ENCODE measurements around the gene IGSF21.

The IGSF21 gene

DNA sequence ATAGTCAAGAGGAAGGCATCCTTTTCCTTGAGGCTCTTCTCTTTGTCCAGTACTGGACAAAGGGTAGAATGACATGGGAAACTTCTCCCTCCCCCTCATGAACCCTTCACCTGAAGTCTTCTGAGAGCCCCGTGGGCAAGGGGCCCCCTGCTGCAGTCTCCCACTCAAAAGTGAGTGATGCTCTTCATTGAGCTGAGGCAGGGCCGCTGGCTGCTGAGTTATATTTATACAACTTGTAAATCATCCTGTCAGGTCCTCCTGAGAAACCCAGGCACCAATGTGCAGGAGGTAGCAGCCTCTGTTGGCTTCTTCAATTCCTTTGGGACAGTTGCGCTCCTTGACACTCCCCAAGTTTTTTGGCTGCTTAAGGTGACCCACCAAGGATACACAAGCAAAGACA is 150.2 kb downstream of the IGSF21 start:
- no peak for DNase-seq (ENCODE audit: low read depth, low spot score)

- DNase-seq (ENCODE audit: low read depth, low spot score), result no peak
These were observed 154.3 kb downstream of the IGSF21 start for GRCh38 chr1:18261891-18262290.

DNA sequence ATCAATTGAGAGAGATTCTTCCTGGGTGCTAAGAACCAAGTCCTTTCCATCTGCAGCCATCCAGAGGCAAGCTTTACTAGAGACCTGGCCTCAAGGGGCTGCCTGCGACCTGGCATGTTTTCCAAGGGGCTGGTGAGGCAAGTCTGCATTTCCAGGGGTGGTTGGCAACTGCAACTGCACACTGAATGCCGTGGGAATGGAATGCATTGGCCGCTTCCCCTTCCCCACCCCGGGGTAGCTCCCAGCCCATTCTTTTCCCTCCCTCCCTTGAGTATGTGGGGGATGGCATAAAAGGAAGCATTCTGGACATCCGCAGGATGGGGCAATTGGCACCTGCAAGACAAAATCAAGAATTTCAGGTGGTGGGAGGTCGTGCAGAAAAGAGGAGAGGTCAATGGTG is 155.1 kb downstream of the IGSF21 start:
- DNase-seq (ENCODE audit: low read depth, low spot score), result no peak

- no peak for DNase-seq (ENCODE audit: low read depth, low spot score)
These were observed 156.0 kb downstream of the IGSF21 start for GRCh38 chr1:18263547-18264120.

DNA sequence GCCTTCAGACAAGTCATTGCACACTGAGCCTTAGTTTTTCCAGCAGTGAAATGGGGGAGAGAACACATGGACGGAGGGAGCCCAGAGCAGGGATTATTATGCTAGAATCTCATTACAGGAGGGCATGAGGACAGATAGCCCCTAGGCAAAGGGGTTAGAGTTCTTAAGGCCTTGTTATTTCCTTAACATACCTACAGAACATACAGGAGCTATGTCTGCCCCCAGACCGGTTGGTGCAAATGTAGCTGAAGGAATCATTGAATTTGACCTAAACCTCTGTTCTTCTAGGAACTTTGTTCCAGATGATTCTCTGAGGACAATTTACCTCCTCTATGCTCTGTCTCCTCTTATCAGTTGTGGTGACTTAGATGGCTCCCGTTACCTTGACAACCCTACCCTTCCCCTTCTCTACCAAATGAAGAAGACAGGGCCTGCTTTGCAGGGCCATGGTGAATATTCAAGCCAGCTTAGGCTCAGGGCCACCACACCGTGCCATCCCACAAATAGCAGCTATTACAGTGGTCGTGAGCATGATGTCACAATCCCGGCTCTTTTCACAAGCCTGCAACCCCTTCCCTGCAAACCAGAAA is 156.9 kb downstream of the IGSF21 start:
- no peak for DNase-seq (ENCODE audit: low read depth, low spot score)

GRCh38 chr1:18265641-18266040 is 158.0 kb downstream of the IGSF21 start:
- no peak for DNase-seq (ENCODE audit: low read depth, low spot score)

GRCh38 chr1:18266391-18266790 is 158.8 kb downstream of the IGSF21 start:
- DNase-seq (ENCODE audit: low read depth, low spot score), result no peak

DNA sequence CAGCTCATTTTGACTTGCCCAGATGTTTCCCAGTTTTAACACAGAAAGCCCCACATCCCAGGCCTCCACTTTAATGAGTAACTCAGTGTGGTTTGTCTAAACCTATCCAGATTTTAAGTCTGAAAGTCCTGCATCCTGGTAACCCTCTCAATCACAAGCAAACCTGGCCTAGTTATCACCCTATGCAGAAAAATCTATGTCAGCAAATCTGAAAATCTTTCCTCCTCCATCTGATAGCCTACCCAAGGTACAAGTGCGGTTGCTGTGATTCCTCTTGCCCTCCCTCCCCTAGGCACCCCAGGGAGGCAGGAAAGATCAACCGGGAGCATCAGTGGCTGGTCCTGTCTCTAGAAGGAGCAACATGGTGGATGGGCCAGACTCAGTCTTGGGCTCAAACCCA is 163.7 kb downstream of the IGSF21 start:
- DNase-seq (ENCODE audit: low read depth, low spot score), result no peak

GRCh38 chr1:18278946-18279345 is 171.3 kb downstream of the IGSF21 start:
- DNase-seq (ENCODE audit: low read depth, low spot score), result no peak

DNA sequence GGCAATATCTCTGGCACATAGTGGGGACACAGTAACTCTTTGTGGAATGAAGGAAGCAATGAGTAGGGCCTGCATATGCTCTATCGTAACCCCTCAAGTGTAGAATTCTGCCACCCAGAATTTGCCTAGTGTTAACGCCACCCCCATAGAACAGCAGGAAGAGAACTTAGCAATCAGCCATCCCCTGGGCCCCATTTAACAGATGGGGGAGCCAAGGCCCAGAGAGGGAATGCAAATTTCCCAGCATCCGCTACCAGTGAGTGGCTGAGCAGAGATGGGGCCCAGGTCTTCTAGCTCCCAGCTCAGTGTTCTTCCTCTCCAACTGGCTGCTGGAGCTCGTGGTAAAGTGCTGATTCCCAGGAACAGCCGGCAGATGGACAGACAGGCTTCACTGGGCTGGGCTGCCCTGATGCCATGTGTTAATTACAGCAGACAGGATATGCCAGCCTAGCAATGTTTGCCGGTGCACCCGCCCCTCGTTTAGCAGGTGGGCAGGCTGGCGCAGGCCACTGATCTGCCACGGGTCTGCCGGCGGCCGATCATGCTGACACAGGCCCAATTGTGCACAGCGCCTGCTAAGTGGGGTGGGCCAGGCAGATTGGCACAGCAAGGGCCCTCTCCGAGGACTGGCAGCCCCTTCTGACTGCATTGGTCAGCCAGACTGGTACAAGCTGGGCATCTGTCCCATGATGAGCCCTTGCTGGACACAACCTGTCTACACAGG is 171.9 kb downstream of the IGSF21 start:
- no peak for DNase-seq (ENCODE audit: low read depth, low spot score)

DNA sequence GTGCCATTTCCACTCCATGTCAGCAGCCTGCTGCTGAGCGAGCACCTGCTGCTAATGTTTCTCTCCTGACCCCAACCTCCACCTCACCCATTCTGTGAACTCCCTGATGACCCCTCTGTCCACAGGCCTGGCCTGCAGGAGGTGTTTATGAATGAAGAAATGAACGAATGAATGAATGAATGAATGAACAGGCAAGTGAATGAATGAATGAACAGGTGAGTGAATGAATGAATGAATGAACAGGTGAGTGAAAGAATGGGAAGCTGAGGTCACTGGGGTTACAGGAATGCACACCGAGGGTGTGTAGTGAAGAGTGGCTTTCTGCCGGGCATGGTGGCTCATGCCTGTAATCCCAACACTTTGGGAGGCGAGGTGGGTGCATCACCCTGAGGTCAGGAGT is 173.4 kb downstream of the IGSF21 start:
- DNase-seq (ENCODE audit: low read depth, low spot score), result no peak

- DNase-seq (ENCODE audit: low read depth, low spot score), result no peak
These were observed 175.4 kb downstream of the IGSF21 start for GRCh38 chr1:18282851-18283600.

GRCh38 chr1:18283601-18284385 is 176.2 kb downstream of the IGSF21 start:
- DNase-seq (ENCODE audit: low read depth, low spot score), result no peak

- no peak for DNase-seq (ENCODE audit: low read depth, low spot score)
These were observed 177.4 kb downstream of the IGSF21 start for GRCh38 chr1:18284805-18285537.

GRCh38 chr1:18285538-18285924 is 177.9 kb downstream of the IGSF21 start:
- no peak for DNase-seq (ENCODE audit: low read depth, low spot score)

DNA sequence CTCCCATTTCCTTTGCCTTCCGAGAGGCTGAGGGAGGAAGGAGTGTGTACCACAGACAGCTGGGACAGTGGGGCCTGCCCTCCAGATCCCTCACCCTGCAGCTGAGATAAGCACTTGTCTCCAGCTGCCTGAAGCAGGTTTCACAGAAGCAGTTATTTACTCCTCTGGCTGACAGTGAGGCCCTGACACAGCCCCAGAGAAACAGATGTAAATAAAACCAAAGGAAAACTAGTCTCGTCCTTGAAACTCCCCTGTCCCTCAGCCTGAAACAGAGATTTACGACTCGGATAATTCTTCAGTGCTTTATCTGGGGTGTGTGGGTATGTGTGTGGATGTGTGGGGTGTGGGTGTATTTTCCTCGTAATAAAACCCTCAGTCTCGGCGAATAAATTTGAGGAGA is 181.1 kb downstream of the IGSF21 start:
- no peak for DNase-seq (ENCODE audit: low read depth, low spot score)

GRCh38 chr1:18289597-18289996 is 182.0 kb downstream of the IGSF21 start:
- no peak for DNase-seq (ENCODE audit: low read depth, low spot score)

GRCh38 chr1:18290740-18291412 is 183.3 kb downstream of the IGSF21 start:
- DNase-seq (ENCODE audit: low read depth, low spot score), result no peak

- no peak for DNase-seq (ENCODE audit: low read depth, low spot score)
These were observed 184.9 kb downstream of the IGSF21 start for GRCh38 chr1:18292531-18292930.

DNA sequence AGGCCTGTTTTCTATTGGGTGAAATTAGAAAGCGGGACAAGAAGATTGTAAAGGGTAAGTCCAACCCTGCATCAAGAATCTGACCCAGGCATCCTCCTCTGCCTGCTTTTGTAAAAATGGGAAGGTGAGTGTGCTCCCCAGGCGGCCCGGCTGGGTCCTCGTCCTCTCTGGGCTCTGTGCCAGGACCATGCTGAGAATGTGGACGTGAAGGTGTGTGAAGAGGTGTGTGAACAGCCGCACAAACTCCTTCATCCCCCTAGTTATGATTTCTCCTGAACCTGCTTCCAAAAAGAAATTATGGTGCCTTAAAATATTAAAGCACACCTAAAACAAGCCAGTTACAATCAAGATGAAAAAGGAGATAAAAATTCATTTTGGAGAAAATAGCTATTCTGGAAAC is 185.7 kb downstream of the IGSF21 start:
- DNase-seq (ENCODE audit: low read depth, low spot score), result no peak
